Heart left ventricle (tissue), 13 donors: Measurements from ENCODE around the gene CD300E.

Source experiments
- CTCF ChIP-seq, 12 donors: fragments of 200-600 bp; sonication (generic) in 4 of 12; IDR thresholded peaks; one replicate each; pipeline versions ENCODE4 v1.5.0 to v1.8.0; 2018 to 2022; ENCODE audit warnings: antibody characterized with exemption in 12 of 12, mild to moderate bottlenecking in 5 of 12
- POLR2A ChIP-seq, 2 donors: fragments of 450-650 bp; IDR thresholded peaks; one replicate each; pipeline ENCODE4 v1.6.1; 2017; ENCODE audit warnings: antibody characterized with exemption in 2 of 2, mild to moderate bottlenecking in 2 of 2, moderate library complexity in 2 of 2
- donor health status: ischemic (EF 13 %, LVEDD 7.1; RV severe dilation, severe dysfunction).
- donor health status: DM: no; HTN: yes; CAD: no.
- donor health status: DM: no; HTN: no; CAD: no.
- donor health status: ischemic (EF 25% LVEDD 6.9; RV normal size, moderate dysfunction).
- donor health status: ischemic (EF 25% LVEDD 5.7; RV mildly dilated, moderate dysfunction).
- donor health status: ischemic (EF 35%, LVEDD 5.7; RV mildly dilated, moderate dysfunction).
- donor health status: nonischemic (EF 11% LVEDD 7.7; RV severe dilation, severe dysfunction).
- donor health status: DM: yes; HTN: yes; CAD: no.
- donor health status: PGD.
- donor health status: ischemic (EF 29% LVEDD 5.4; RV normal size, mild dysfunction).
- donor health status: nonischemic (EF 23%, LVEDD 6.1; RV moderate dilation, normal function).

DNA sequence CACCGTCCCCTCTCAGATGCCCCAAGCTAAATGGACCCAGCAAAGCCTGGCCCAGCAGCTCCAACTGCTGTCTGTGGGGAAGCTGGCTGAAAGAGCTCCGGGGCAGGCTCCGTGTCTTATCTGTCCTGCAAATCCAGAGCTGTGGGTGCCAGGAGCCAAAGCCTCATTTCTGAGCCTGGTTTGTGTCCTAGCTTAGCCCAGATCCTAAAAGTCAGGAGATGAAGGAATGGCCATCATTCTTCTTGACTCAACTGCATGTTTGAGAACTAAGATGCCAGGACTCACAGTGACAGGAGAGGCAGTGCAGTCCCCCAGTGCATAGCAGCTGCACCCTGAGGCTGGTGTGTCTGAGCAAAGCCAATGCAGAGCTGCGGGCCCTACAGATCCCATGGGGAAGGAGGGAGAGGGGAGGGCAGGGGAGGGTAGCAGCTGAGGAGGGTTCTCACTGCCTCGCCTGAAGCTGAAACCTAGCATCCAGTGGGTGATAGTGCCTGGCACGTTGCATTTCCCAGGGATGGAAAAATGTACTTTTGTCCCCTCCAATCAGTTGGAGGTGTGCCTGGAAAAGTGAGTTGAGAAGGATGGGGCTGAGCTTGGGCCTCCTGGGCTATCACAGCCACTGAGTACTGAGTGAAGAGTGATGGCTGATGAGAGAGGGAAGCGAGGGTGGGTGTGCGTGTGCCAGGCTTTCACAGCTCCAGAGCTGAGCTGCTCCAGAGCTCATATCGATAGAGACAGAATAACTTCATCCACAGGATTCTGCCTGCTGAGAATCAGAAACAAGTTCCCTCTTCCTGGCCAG is 24.5 kb upstream of the CD300E start:
- TF ChIP-seq CTCF (IDR thresholded peaks at IDR 0.05) = no peak
- TF ChIP-seq POLR2A (IDR thresholded peaks at IDR 0.05) = no peak
